Panc1 (cell line): Measurements from ENCODE around the gene E2F6. TPM values are rescaled to one million over a fixed set of nuclear protein-coding genes. Genes with fewer than 3 reads are reported as not detected.

Experiments
- ATAC-seq: fragments of 200-7000 bp; cut with Tn5 transposase; 2 replicates; pipeline ENCODE4 v1.9.1; 2020; ENCODE audit warnings: mild to moderate bottlenecking, moderate library complexity
- BruUV-seq: library from RNA; stranded (reverse); fragments of 400-500 nt; replicated peaks from 2 replicates; lab custom pipeline; 2021; lab: Mats Ljungman, UMichigan
- CTCF ChIA-PET: fragments of 300-600 bp; sonication (Branson Sonifier 250); formaldehyde crosslinking; loops from one replicate; lab custom pipeline; 2022; ENCODE audit warnings: antibody characterized with exemption; lab: Charles Lee
- POLR2A ChIA-PET: fragments of 300-600 bp; sonication (Branson Sonifier 250); formaldehyde crosslinking; loops from one replicate; lab custom pipeline; 2022; ENCODE audit warnings: antibody characterized with exemption; lab: Charles Lee
- DNase-seq: peaks from one replicate; pipeline ENCODE4 v3.0.0-alpha.2; 2010; ENCODE audit warnings: low read depth, low spot score
- H3K27ac ChIP-seq: 2 replicates; pipeline ENCODE4 v1.5.1; 2011; ENCODE audit warnings: mild to moderate bottlenecking, low read length, inconsistent platforms
- H3K27me3 ChIP-seq: fragments of 200-500 bp; sonication (Bioruptor generic); 2 replicates; pipeline ENCODE4 v1.6.0; 2014; ENCODE audit warnings: low read length, inconsistent platforms; ENCODE audit not compliant: control insufficient read depth, insufficient read depth
- H3K36me3 ChIP-seq: fragments of 200-500 bp; sonication (Bioruptor generic); 2 replicates; pipeline ENCODE4 v1.5.1; 2014; ENCODE audit warnings: inconsistent platforms, mild to moderate bottlenecking, low read length, moderate library complexity; ENCODE audit not compliant: control insufficient read depth, insufficient read depth
- H3K4me1 ChIP-seq: 2 replicates; pipeline ENCODE4 v1.5.1; 2011; ENCODE audit warnings: inconsistent platforms, mild to moderate bottlenecking, low read length, moderate library complexity; ENCODE audit not compliant: control insufficient read depth, insufficient read depth
- H3K4me3 ChIP-seq, 2 experiments: 2 replicates each; pipeline ENCODE4 v1.5.1; 2011 to 2012; ENCODE audit warnings: low read depth in 2 of 2, low read length in 2 of 2, mild to moderate bottlenecking in 2 of 2, inconsistent platforms in 1 of 2, moderate library complexity in 1 of 2
- H3K9me3 ChIP-seq: fragments of 200-500 bp; sonication (Bioruptor generic); 2 replicates; pipeline ENCODE4 v1.5.1; 2014; ENCODE audit warnings: low read depth, mild to moderate bottlenecking, inconsistent platforms, low read length, moderate library complexity; ENCODE audit not compliant: control insufficient read depth, insufficient read depth
- POLR2AphosphoS5 ChIP-seq: IDR thresholded peaks from 2 replicates; pipeline ENCODE4 v1.6.1; 2012; ENCODE audit warnings: mild to moderate bottlenecking, low read depth, low read length, moderate library complexity
- SIN3A ChIP-seq: IDR thresholded peaks from 2 replicates; pipeline ENCODE4 v1.6.1; 2012; ENCODE audit warnings: low read depth, mild to moderate bottlenecking, low read length, moderate library complexity, borderline replicate concordance; ENCODE audit not compliant: insufficient read depth
- TCF7L2 ChIP-seq: IDR thresholded peaks from 2 replicates; pipeline ENCODE4 v1.6.1; 2011; ENCODE audit warnings: mild to moderate bottlenecking, low read depth, low read length, inconsistent platforms
- in situ Hi-C: cut with HindIII; loops from 2 replicates; pipeline ENCODE4 v1.10.0; 2016; ENCODE audit warnings: low sequenced_read_pairs, low pct_unique_long_range_greater_than_20kb
- intact Hi-C: fragments of 100-400 bp; cut with micrococcal nuclease; formaldehyde crosslinking; loops from one replicate; pipeline ENCODE4 v1.10.0; 2022; ENCODE audit not compliant: unreplicated experiment
- total RNA-seq: library from RNA; stranded (reverse); gene quantifications from one replicate; pipeline ENCODE4 v1.2.1, GENCODE V29; 2021; ENCODE audit not compliant: unreplicated experiment
- TF ChIP-seq, protein P1 (sequence below): fragments of 450-650 bp; IDR thresholded peaks from 2 replicates; pipeline ENCODE4 v1.5.1; 2017; ENCODE audit warnings: mild to moderate bottlenecking
- TF ChIP-seq, protein P2 (sequence below), 2 experiments: IDR thresholded peaks; 2 replicates each; pipeline ENCODE4 v1.6.1; 2011 to 2012; ENCODE audit warnings: low read depth in 2 of 2, control low read depth in 1 of 2, low read length in 1 of 2, mild to moderate bottlenecking in 1 of 2, moderate library complexity in 1 of 2; ENCODE audit not compliant: insufficient read depth in 1 of 2

The E2F6 gene
- total RNA-seq, 1 experiment from 2014 or later = 23.9 TPM

DNA sequence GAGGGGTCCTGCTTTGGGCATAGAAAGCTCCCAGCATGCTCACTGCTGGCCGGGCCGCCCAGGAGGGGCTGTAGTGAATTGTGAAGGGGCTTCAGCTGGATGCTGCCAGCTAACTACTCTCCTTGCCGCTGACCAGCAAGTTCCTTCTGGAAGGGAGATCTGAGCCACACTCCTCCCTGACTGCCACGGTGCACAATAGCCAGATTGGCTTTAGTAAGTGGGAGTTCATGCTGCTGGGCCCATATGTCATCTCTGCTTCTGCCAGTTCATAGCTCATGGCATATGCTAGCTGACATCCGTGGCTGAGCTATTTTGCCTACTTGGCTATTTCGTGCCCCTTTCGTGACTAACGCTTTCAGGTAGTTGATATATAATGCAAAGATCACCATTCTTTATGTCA, 69.9 kb downstream of the E2F6 start:
- DNase-seq (no peak), ATAC-seq (no peak)
- no peaks in the 10 kb centered on the region for H3K36me3 ChIP-seq
- in situ Hi-C loops (no loop called here), intact Hi-C loops (no loop called here)
- ChIA-PET CTCF (interaction anchor here (0.5 kb wide), 1 partner anchor 1299 kb away, joined by 5 read pairs; no protein-coding TSS in a partner anchor), POLR2A (no interaction called here)
- BruUV-seq = no TSS peak
- H3K27me3 ChIP-seq = no peaks in the 10 kb centered on the region
- no peaks in the 10 kb centered on the region for H3K9me3 ChIP-seq
- H3K4me1 ChIP-seq = peaks cover 9% of the 10 kb centered on the region; the same call in 1 of the 2 replicates
- no peak overlapping the region for H3K4me3 ChIP-seq
- TF ChIP-seq, protein P1, sequence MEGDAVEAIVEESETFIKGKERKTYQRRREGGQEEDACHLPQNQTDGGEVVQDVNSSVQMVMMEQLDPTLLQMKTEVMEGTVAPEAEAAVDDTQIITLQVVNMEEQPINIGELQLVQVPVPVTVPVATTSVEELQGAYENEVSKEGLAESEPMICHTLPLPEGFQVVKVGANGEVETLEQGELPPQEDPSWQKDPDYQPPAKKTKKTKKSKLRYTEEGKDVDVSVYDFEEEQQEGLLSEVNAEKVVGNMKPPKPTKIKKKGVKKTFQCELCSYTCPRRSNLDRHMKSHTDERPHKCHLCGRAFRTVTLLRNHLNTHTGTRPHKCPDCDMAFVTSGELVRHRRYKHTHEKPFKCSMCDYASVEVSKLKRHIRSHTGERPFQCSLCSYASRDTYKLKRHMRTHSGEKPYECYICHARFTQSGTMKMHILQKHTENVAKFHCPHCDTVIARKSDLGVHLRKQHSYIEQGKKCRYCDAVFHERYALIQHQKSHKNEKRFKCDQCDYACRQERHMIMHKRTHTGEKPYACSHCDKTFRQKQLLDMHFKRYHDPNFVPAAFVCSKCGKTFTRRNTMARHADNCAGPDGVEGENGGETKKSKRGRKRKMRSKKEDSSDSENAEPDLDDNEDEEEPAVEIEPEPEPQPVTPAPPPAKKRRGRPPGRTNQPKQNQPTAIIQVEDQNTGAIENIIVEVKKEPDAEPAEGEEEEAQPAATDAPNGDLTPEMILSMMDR = no peak
- no peak overlapping the region for H3K27ac ChIP-seq

DNA sequence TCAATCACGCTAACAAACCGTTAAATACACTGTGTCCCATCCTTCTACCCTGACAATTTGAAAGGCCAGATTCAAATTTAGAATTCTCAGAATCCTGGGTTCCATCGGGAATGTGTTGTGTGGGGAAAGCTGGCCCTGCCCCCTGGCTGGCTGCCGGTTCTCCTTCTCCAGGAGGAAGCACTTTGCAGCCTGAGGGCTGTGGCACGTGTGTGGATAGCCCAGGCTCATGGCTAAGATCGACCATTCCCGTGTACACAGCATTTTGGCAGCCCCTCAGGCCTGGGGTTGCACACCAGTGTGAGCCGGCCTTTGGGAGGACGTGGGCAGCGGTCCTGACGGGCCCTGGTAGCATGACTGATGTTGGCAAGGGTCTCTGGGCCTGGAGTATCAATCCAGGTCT, 70.6 kb downstream of the E2F6 start:
- ChIA-PET CTCF (no interaction called here), POLR2A (no interaction called here)
- H3K27me3 ChIP-seq = no peaks in the 10 kb centered on the region
- no peaks in the 10 kb centered on the region for H3K36me3 ChIP-seq
- H3K4me3 ChIP-seq = no peak overlapping the region
- no peak for ATAC-seq
- TF ChIP-seq POLR2AphosphoS5 (no peak), SIN3A (no peak), TCF7L2 (no peak)
- TF ChIP-seq, protein P2, sequence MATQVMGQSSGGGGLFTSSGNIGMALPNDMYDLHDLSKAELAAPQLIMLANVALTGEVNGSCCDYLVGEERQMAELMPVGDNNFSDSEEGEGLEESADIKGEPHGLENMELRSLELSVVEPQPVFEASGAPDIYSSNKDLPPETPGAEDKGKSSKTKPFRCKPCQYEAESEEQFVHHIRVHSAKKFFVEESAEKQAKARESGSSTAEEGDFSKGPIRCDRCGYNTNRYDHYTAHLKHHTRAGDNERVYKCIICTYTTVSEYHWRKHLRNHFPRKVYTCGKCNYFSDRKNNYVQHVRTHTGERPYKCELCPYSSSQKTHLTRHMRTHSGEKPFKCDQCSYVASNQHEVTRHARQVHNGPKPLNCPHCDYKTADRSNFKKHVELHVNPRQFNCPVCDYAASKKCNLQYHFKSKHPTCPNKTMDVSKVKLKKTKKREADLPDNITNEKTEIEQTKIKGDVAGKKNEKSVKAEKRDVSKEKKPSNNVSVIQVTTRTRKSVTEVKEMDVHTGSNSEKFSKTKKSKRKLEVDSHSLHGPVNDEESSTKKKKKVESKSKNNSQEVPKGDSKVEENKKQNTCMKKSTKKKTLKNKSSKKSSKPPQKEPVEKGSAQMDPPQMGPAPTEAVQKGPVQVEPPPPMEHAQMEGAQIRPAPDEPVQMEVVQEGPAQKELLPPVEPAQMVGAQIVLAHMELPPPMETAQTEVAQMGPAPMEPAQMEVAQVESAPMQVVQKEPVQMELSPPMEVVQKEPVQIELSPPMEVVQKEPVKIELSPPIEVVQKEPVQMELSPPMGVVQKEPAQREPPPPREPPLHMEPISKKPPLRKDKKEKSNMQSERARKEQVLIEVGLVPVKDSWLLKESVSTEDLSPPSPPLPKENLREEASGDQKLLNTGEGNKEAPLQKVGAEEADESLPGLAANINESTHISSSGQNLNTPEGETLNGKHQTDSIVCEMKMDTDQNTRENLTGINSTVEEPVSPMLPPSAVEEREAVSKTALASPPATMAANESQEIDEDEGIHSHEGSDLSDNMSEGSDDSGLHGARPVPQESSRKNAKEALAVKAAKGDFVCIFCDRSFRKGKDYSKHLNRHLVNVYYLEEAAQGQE (IDR thresholded peaks at IDR 0.05; ENCODE audit: insufficient read depth in 1 of 2, low read depth in 2 of 2, low read length in 1 of 2) = no peak
- TF ChIP-seq, protein P1 = no peak
- intact Hi-C loops = no loop called here
- no TSS peak for BruUV-seq
- DNase-seq = no peak
- no peak overlapping the region for H3K27ac ChIP-seq
- peaks cover 9% of the 10 kb centered on the region; the same call in 1 of the 2 replicates for H3K4me1 ChIP-seq
- H3K9me3 ChIP-seq = no peaks in the 10 kb centered on the region
- in situ Hi-C loops = no loop called here

Other genes with a start within 250 kb of the E2F6 start
- 47.9 TPM for gene ROCK2, start 121.5 kb downstream of the E2F6 start, total RNA-seq
- 0.90 TPM for gene GREB1, start 67.9 kb upstream of the E2F6 start, total RNA-seq
- 0.15 TPM for gene NTSR2, start 204.0 kb upstream of the E2F6 start, total RNA-seq